Central memory CD8-positive, alpha-beta T cell (primary cell): Measurements from ENCODE around the gene DDX39B.
A peak's percentile ranks its signal among the peaks of the same experiment; 100 is the strongest.
"Not testable (repeated sequence)": the region's sequence is repeated elsewhere in the genome, so short reads cannot be mapped to it uniquely, and the experiment has no call there.

Experiments used
- ATAC-seq: fragments of 150-1000 bp; cut with Tn5 transposase; replicated peaks from 2 replicates; pipeline ENCODE4 v1.10.0; 2022; ENCODE audit warnings: mild to moderate bottlenecking, moderate FRiP score, moderate number of reproducible peaks; ENCODE audit not compliant: poor library complexity, severe bottlenecking; ENCODE audit errors: extremely low read depth
- DNase-seq, 2 donors: peaks; one replicate each; pipeline ENCODE4 v3.0.0; 2021; ENCODE audit warnings: low spot score in 2 of 2
- H3K27ac Mint-ChIP-seq: one replicate; pipeline ENCODE4 v1.8.0; 2022; ENCODE audit warnings: low read depth, mild to moderate bottlenecking, moderate library complexity, mixed read lengths
- H3K27me3 Mint-ChIP-seq: one replicate; pipeline ENCODE4 v1.8.0; 2022; ENCODE audit warnings: mixed read lengths
- H3K36me3 Mint-ChIP-seq: one replicate; pipeline ENCODE4 v1.8.0; 2022; ENCODE audit warnings: mild to moderate bottlenecking, moderate library complexity, mixed read lengths; ENCODE audit not compliant: insufficient read depth
- H3K4me1 Mint-ChIP-seq: one replicate; pipeline ENCODE4 v1.8.0; 2022; ENCODE audit warnings: mixed read lengths
- H3K4me3 Mint-ChIP-seq: one replicate; pipeline ENCODE4 v1.8.0; 2022; ENCODE audit warnings: mild to moderate bottlenecking, moderate library complexity, mixed read lengths
- H3K9me3 Mint-ChIP-seq: one replicate; pipeline ENCODE4 v1.8.0; 2022; ENCODE audit warnings: mixed read lengths

DDX39B gene

GRCh38 chr6:31541658-31542521 lies at the start of gene DDX39B:
Gene DDX39B (minus strand): TSS chr6:31542003. CDS start chr6:31540532, 1,471 bp downstream.
- H3K27me3 Mint-ChIP-seq: no peaks in the 10 kb centered on the region
- DNase-seq: peak; percentile 80 to 91
- no peaks in the 10 kb centered on the region for H3K9me3 Mint-ChIP-seq
- peak; percentile 74 for ATAC-seq
- peaks cover 48% of the 10 kb centered on the region for H3K4me1 Mint-ChIP-seq
- H3K27ac Mint-ChIP-seq: peak within 1 kb of the TSS; percentile 99
- H3K4me3 Mint-ChIP-seq: peak within 1 kb of the TSS; percentile 98
- peaks cover 52% of the 10 kb centered on the region for H3K36me3 Mint-ChIP-seq

- Mint-ChIP-seq H3K27ac (peak overlapping the region; percentile 29), H3K4me1 (peaks cover 59% of the 10 kb centered on the region), H3K36me3 (peaks cover 15% of the 10 kb centered on the region)
- H3K27me3 Mint-ChIP-seq, DNase-seq, H3K4me3 Mint-ChIP-seq, ATAC-seq, H3K9me3 Mint-ChIP-seq: not testable (repeated sequence)
Measured at GRCh38 chr6:31590691-31591090, 48.9 kb upstream of the DDX39B start.

- Mint-ChIP-seq H3K36me3 (peaks cover 15% of the 10 kb centered on the region), H3K27ac (peak overlapping the region; percentile 29), H3K27me3 (no peaks in the 10 kb centered on the region), H3K4me3 (no peak overlapping the region), H3K9me3 (no peaks in the 10 kb centered on the region), H3K4me1 (peaks cover 70% of the 10 kb centered on the region)
- DNase-seq (no peak), ATAC-seq (no peak)
Measured at GRCh38 chr6:31588871-31589650, 47.3 kb upstream of the DDX39B start.

- Mint-ChIP-seq H3K27ac (peak overlapping the region; percentile 87), H3K27me3 (no peaks in the 10 kb centered on the region), H3K4me1 (peaks cover 65% of the 10 kb centered on the region), H3K4me3 (peak overlapping the region; percentile 57), H3K36me3 (peaks cover 10% of the 10 kb centered on the region), H3K9me3 (no peaks in the 10 kb centered on the region)
- DNase-seq (no peak), ATAC-seq (no peak)
Measured at GRCh38 chr6:31587791-31588777, 46.3 kb upstream of the DDX39B start.

GRCh38 chr6:31586599-31587281 lies 44.9 kb upstream of the DDX39B start:
- peaks cover 69% of the 10 kb centered on the region for H3K4me1 Mint-ChIP-seq
- peak overlapping the region; percentile 87 for H3K27ac Mint-ChIP-seq
- no peaks in the 10 kb centered on the region for H3K9me3 Mint-ChIP-seq
- ATAC-seq (peak; percentile 76), DNase-seq (no peak)
- peaks cover 5% of the 10 kb centered on the region for H3K36me3 Mint-ChIP-seq
- H3K4me3 Mint-ChIP-seq: peak overlapping the region; percentile 62
- no peaks in the 10 kb centered on the region for H3K27me3 Mint-ChIP-seq

DNA sequence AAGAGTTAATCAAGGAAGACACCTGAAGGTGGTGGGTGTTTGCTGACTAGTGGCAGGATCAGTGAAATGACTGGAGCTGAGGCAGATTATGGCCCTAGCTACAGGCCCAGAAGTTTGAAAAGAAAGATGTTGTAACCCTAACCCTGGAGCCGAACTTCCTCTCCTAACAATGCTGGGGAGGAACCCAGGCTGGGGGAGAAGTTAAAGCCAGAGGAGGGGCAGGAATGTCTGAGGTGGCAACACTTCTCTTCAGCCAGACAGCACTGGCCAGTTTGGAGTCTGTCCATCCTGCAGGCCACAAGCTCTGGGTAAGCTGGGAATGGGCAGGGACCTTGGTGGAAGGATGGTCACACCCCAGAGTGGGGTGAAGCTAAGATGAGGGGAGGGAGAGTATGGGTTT lies 44.2 kb upstream of the DDX39B start, which contains the start of gene LST1:
TSS of gene LST1 (plus strand) at position 270 of the 400 bp plus-strand sequence. CDS start 1,023 bp downstream, outside the sequence.
- ATAC-seq (no peak), DNase-seq (no peak)
- peak within 1 kb of the TSS; percentile 87 for H3K27ac Mint-ChIP-seq
- H3K27me3 Mint-ChIP-seq: no peaks in the 10 kb centered on the region
- no peaks in the 10 kb centered on the region for H3K9me3 Mint-ChIP-seq
- peaks cover 74% of the 10 kb centered on the region for H3K4me1 Mint-ChIP-seq
- peaks cover 11% of the 10 kb centered on the region for H3K36me3 Mint-ChIP-seq
- peak within 1 kb of the TSS; percentile 62 for H3K4me3 Mint-ChIP-seq

DNA sequence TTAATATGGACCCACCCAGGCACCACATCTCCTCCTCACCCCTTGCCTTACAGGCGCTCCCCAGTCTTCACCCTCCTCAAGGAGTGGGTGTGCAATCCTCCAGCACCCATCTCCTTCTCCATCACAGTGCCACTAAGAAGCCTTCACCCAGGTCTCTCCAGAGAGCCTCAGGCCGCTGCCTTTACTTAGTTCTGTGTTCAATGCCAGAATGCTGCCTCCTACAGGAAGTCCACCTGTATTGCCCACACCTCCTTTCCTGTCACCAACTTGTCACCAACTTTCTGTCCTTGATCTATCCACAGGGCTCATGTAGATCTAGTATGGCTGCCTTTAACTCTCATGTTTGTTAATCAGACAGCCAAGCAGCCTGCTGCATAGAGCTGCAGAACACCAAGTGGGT lies 43.7 kb upstream of the DDX39B start:
- peaks cover 13% of the 10 kb centered on the region for H3K36me3 Mint-ChIP-seq
- H3K9me3 Mint-ChIP-seq: no peaks in the 10 kb centered on the region
- DNase-seq (peak in 1 of 2 donors; percentile 36), ATAC-seq (no peak)
- peak overlapping the region; percentile 62 for H3K4me3 Mint-ChIP-seq
- H3K4me1 Mint-ChIP-seq: peaks cover 76% of the 10 kb centered on the region
- H3K27me3 Mint-ChIP-seq: no peaks in the 10 kb centered on the region
- H3K27ac Mint-ChIP-seq: peak overlapping the region; percentile 87

DNA sequence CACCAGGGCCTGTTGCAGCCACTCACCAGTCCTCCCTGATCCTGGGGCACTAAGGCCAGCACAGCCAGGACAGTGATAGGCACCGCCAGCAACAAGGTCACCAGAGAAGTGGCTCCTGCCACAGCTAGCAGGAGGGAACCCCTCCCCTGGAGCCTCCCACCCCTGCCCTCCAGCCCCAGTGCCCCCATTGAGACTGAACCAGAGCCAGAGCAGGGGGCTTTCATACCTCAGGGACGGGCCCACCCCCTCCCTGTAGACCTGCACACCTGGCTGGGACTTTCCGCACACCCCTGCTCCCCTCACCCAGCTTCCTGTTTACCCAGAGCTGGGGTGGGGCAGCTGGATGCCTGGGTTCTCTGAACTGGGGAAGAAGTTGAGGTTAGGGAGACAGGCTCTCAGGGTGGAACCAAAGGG lies 40.4 kb upstream of the DDX39B start, which contains the start of gene LTB:
TSS of gene LTB (minus strand) at position 195 of the 414 bp plus-strand sequence. CDS start at position 188, 7 bp downstream.
- no peaks in the 10 kb centered on the region for H3K9me3 Mint-ChIP-seq
- H3K27me3 Mint-ChIP-seq: no peaks in the 10 kb centered on the region
- H3K4me3 Mint-ChIP-seq: peak within 1 kb of the TSS; percentile 91
- peaks cover 81% of the 10 kb centered on the region for H3K4me1 Mint-ChIP-seq
- H3K36me3 Mint-ChIP-seq: peaks cover 23% of the 10 kb centered on the region
- DNase-seq: no peak
- peak within 1 kb of the TSS; percentile 97 for H3K27ac Mint-ChIP-seq
- ATAC-seq: no peak

DNA sequence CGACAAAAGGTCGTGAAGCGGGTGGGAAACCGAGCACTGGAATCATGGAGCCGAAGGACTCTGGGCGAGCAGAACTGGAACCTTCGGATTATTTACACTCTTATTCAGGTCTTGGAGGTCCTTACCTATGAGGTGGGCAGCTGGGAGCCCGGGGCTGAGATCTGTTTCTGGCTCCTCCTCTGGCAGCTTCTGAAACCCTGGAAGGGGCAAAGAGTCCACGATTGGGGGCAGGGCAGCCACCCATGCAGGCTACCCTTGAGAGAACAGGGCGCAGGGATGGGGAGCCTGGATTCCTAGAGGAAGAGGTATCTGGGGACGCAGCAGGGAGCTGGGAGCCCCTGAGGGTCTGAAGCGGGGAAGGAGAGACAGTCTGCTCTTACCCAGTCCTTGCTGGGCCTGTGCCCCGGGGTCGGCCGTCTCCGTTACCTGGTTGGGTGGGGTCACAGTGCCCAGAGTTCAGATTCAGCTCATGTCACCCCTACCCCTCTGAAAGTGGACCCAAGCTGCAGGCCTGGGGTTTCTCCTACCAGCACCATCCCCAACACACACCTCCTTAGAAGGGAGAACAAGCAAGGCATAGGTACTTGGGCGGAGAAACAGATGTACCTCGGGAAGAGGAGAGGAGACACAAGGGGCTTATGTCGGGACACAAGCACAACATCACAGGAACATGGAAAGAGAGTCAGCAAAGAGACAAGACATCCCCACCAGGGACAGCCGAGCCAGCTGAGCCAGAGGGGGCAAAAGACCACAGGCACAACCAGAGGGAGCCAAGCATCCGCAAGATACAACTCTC lies 39.8 kb upstream of the DDX39B start:
- peak overlapping the region; percentile 97 for H3K27ac Mint-ChIP-seq
- H3K9me3 Mint-ChIP-seq: no peaks in the 10 kb centered on the region
- ATAC-seq: no peak
- no peak for DNase-seq
- H3K4me1 Mint-ChIP-seq: peaks cover 81% of the 10 kb centered on the region
- peak overlapping the region; percentile 91 for H3K4me3 Mint-ChIP-seq
- H3K27me3 Mint-ChIP-seq: no peaks in the 10 kb centered on the region
- peaks cover 26% of the 10 kb centered on the region for H3K36me3 Mint-ChIP-seq

- Mint-ChIP-seq H3K27me3 (no peaks in the 10 kb centered on the region), H3K4me3 (peak overlapping the region; percentile 91), H3K9me3 (no peaks in the 10 kb centered on the region), H3K27ac (peak overlapping the region; percentile 97), H3K36me3 (peaks cover 32% of the 10 kb centered on the region), H3K4me1 (peaks cover 81% of the 10 kb centered on the region)
- ATAC-seq: peak; percentile 84
- peak; percentile 79 to 89 for DNase-seq
Measured at GRCh38 chr6:31580807-31581433, 39.1 kb upstream of the DDX39B start.
